Measurements from ENCODE around the gene CASP14.
"Not testable (repeated sequence)": the region's sequence is repeated elsewhere in the genome, so short reads cannot be mapped to it uniquely, and the experiment has no call there.

Gene CASP14, protein sequence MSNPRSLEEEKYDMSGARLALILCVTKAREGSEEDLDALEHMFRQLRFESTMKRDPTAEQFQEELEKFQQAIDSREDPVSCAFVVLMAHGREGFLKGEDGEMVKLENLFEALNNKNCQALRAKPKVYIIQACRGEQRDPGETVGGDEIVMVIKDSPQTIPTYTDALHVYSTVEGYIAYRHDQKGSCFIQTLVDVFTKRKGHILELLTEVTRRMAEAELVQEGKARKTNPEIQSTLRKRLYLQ

DNA sequence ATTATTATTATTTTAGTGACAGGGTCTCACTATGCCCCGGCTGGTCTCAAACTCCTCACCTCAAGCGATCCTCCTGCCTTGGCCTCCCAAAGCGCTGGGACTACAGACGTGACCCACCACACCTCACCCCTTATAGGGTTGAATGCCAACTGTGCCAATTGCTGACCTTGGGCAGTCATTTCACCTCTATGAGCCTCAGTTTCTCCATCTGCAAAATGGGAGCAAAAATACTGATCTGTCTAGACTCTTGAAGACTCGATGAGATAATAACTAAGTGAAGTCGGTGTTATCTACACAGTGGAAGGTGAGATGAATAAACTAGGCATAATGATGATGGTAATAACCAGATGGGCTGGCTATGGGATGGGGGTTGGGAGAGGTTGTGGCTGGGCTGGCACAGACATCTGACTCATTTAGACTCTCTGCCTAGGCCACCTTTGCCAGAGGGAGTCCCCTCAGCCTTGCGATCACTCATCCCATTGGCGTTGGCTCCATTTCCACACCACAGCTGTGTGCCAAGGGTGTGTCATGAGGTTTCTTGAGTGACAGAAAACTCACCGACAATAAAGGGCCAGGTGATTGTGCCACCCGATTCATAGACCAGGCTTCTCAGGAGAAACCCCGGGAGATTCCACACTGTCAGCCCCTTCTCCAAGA is at the start of gene CASP14:
Gene CASP14 (plus strand): TSS at position 596 of the 657 bp plus-strand sequence. CDS start 2,772 bp downstream, outside the sequence.
- in situ Hi-C loops (cut with MboI; ENCODE audit: low sequenced_read_pairs): no loop called here

DNA sequence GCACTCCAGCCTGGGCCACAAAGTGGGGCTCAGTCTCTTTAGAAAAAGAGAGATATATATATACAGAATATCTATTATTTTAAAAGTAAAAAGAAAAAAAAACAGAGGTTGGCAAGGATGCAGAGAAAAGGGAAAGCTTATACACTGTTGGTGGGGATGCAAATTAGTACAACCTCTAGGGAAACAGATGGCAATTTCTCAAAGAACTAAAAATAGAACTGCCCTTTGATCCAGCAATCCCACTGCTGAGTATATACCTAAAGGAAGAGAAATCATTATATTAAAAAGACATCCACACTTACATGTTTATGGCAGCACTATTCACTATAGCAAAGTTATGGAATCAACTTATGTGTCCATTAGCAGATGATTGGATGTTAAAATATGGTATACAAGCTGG is 41.0 kb upstream of the CASP14 start:
- in situ Hi-C loops (cut with MboI; ENCODE audit: low sequenced_read_pairs): no loop called here

DNA sequence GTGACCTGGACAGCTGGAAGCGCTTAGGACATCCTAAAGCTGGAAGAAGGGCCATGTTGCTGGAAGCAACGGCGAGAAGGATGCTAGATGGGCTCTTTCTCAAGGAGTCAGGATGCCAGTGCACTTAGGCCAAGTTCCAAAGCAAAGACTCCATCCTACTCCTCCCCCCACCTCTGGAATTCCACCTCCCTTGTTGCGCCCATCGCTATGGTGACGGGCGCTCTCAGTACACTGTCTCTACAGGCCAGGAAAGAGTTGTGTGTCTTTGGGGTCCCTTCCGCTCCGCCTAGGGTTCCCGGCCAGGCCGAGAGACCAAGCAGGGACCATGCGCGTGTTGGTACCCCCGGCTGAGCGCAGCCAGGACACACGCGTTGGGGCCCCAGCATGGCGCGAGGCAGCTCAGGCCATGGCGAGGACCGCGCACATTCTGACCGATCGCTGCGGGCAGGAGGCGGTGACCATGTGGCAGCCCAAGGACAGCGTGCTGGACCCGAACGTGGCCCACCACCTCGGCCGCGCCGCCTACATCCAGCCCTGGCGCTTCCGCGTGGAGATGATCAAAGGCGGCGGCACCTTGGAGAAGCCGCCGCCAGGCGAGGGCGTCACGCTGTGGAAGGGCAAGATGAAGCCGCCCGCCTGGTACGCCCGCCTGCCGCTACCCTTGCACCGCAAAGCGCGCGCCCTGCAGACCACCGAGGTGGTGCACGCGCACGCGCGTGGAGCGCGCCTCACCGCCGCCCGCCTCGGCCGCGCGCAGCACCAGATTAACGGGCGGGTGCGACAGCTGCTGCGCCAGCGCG is 38.6 kb upstream of the CASP14 start:
- in situ Hi-C loops (cut with MboI; ENCODE audit: low sequenced_read_pairs): no loop called here

DNA sequence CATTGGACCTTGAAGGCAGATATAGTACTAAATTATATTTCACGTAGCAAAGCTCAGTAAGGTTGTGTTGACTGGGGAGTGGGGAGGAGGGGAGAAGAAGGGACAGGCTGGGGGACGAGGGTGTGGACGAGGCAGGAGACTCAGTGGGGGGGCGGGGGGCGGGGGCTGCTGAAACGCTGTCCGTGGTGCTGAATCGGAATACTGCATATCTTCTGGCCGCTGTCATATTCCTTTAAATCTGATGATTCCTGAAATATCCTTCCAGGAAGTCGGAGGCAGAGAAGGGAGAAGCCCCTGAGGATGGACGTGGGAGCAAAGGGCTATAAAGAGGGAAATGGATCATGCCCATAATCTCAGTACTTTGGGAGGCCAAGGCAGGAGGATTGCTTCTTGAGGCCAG is 34.7 kb upstream of the CASP14 start:
- in situ Hi-C loops (cut with MboI; ENCODE audit: low sequenced_read_pairs): no loop called here

DNA sequence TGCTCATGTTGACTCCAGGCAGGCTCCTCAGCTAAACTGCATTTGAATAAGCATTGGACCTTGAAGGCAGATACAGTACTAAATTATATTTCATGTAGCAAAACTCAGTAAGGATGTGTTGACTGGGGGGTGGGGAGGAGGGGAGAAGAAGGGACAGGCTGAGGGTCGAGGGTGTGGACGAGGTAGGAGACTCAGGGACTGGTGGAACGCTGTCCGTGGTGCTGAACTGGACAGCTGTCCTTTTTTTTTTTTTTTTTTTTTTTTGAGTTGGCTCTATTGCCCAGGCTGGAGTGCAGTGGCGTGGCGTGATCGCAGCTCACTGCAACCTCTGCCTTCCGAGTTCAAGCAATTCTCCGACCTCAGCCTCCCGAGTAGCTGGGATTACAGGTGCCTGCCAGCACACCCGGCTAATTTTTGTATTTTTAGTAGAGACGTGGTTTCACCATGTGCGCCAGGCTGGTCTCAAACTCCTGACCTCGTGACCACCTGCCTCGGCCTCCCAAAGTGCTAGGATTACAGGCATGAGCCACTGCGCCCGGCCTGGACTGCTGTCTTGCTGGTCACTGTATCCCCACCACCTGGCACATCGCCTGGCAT is 33.2 kb upstream of the CASP14 start:
- in situ Hi-C loops (cut with MboI; ENCODE audit: low sequenced_read_pairs): no loop called here

DNA sequence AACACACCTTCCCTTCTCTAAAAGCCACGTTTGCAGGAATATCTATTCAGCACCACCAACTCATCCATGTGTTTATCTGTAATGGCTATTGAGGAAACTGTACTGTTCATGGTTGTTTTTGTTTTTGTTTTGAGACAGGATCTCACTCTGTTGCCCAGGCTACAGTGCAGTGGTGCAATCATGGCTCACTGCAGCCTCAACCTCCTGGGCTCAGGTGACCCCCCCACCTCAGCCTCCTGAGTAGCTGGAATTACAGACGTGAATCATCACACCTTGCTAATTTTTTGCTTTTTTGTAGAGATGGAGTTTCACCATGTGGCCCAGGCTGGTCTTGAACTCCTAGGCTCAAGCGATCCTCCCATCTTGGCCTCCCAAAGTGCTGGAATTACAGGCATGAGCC is 30.4 kb upstream of the CASP14 start:
- in situ Hi-C loops (cut with MboI; ENCODE audit: low sequenced_read_pairs): not testable (repeated sequence)

DNA sequence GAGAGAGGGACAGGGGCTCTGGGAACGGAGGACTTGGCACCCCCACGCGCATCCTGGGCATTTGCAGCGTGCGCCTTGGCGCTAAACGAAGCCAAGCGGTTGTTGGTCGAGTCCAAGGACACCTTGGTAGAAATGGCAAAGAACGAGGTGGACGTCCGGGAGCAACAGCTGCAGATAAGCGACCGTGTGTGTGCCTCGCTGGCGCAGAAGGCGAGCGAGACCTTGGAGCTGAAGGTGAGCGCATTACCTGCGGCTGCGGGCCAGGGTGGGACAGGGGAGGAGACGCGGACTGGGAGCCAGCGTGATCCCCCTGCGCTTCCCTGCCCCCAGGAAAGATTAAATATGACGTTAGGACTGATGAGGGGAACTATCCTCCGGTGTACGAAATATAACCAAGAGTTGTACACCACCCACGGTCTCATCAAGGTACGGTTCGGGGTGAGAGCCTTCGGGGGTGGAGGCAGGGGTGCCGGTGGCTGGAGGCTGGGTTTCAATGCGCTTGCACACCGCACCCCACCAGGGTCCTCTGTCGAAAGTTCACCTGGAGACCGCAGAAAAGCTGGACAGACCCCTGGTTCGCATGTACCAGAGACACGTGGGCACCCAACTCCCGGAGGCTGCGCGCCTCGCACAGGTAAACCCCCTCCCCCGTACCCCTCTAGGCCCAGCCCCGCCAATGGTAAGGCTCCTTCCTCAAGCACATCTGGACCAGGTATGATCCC is 27.8 kb upstream of the CASP14 start:
- in situ Hi-C loops (cut with MboI; ENCODE audit: low sequenced_read_pairs): no loop called here

DNA sequence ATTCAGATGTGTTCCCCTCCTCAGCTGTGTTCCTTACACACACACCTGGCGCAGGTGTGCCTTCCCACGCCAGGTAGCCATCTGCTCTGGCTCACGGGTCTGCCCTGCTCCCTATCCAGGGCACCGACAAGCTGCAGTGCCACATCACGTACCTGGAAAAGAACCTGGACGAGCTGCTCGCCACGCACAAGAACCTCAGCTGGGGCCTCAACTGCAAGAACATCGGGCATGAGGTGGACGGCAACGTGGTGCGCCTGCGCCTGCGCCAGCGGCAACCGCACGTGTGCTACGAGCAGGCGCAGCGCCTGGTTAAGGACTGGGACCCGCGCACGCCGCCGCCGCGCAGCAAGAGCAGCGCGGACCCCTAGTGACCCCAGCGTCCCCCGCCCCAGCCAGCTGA is 26.5 kb upstream of the CASP14 start:
- in situ Hi-C loops (cut with MboI; ENCODE audit: low sequenced_read_pairs): no loop called here

DNA sequence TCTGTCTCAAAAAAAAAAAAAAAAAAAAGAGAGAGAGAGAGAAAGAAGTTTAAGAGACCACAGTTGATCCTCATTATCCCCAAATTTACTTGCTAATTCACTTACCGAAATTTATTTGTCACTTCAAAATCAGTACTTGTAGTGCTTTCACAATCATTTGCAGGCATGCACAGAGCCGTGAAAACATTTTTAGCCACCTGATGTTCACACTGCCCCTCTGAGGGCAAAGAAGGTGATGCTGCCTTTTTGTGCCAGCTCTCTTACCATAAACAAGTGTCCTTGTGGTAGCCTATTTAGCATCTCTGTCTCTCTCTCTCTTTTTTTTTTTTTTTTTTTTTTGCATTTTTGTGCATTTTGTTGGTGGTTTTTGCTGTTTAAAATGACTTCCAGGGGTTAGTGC is 24.1 kb upstream of the CASP14 start:
- in situ Hi-C loops (cut with MboI; ENCODE audit: low sequenced_read_pairs): no loop called here

DNA sequence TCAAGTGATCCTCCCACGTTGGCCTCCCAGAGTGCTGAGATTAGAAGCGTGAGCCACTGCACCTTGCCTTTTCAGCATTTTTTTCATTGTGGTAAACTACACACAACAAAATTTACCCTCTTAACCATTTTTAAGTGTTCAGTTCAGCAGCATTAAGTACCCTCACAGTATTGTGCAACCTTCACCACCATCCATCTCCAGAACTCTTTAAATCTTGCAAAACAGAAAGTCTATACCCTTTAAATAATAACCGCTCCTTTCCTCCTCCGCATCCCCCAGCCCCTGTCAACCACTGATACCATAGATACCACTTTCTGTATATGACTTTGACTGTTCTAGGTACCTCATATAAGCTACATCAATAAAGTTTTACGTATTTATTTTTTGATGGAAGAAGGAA is 20.8 kb upstream of the CASP14 start:
- in situ Hi-C loops (cut with MboI; ENCODE audit: low sequenced_read_pairs): no loop called here

DNA sequence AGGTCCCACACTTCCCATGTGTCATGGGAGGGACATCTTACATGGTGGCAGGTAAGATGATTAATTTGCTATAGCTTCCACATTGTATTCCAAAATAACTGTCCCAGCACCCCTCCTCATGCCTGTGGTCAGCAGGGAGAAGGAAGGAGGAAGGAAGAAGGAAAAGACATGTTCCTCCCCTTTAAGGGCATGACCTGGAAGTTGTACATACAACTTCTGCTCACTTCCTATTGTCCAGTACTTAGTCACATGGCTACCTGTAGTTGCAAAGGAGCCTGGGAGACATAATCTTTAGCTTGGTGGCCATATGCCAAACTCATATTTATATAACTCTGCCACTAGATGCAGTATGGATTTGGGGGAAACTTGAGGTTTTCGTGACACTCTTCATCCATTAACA is 17.6 kb upstream of the CASP14 start:
- in situ Hi-C loops (cut with MboI; ENCODE audit: low sequenced_read_pairs): no loop called here

DNA sequence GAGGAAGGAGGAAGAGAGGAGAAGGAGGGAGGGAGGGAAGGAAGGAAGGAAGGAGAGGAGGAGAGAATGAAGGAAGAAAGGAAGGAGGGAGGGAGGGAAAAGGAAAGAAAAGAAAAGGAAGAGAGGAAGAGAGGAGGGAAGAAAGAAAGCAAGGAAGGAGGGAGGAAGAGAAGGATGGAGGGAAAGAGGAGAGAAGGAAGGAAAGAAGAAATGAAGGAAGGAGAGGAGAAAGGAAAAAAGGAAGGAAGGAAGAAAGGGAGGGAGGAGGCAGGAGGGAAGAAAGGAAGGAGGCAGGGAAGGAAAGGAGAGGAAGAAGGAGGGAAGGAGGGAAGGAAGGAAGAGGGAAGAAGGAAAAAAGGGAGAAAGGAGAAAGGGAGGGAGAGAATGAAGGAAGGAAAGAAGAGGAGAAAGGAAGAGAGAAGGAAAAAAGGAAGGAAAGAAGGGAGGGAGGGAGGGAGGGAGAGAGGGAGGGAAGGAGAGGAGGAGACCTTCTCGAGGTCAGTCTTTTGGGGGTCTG is 13.4 kb upstream of the CASP14 start:
- in situ Hi-C loops (cut with MboI; ENCODE audit: low sequenced_read_pairs): no loop called here

DNA sequence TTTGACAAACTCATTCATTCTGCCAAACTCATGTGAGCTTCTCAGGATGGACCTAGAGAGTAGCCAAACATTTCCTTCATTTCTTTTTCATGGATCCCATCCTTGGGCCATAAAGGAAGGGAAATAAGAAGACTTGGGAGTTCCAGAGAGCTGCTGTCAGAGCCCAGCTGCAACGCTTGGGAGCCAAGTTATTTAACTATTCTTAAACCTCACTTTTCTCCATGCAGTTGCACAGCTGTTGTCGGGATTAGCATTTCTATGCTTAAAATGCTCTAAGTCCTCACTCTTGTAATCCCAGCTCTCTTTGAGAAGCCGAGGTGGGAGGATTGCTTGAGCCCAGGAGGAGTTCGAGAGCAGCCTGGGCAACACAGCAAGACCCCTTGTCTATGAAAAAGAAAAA is 11.7 kb upstream of the CASP14 start:
- in situ Hi-C loops (cut with MboI; ENCODE audit: low sequenced_read_pairs): no loop called here

DNA sequence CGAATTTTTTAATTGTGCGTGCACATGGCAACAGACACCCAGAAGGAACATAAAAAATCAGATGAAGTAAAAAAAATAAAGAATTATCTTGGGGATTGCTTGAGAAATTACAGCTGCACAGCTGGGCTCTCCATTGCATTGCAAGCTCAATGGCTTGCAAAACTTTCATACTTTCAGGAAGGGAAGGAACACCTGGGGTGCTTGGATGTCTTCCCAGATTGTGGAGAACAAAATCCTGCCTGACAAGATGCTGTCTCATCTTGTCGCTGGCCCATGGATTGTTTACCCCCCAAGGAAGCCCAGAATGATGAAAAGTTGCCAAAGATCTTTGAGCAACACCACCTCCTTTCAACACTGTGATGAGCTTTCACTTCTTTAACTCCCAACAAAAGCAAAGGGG is 11.0 kb upstream of the CASP14 start:
- in situ Hi-C loops (cut with MboI; ENCODE audit: low sequenced_read_pairs): no loop called here

DNA sequence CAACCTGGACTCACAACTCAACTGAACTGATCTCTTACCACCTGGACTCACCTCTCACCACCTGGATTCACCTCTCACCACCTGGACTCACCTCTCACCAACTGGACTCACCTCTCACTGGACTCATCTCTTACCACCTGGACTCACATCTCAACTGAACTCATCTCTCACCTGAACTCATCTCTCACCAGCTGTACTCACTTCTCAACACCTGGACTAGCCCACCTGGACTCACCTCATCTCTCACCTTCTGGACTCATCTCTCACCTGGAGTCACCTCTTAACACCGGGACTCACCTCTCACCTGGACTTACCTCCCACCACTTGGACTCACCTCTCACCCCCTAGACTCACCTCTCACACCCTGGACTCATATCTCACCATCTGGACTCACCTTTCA is 7.3 kb upstream of the CASP14 start:
- in situ Hi-C loops (cut with MboI; ENCODE audit: low sequenced_read_pairs): no loop called here

DNA sequence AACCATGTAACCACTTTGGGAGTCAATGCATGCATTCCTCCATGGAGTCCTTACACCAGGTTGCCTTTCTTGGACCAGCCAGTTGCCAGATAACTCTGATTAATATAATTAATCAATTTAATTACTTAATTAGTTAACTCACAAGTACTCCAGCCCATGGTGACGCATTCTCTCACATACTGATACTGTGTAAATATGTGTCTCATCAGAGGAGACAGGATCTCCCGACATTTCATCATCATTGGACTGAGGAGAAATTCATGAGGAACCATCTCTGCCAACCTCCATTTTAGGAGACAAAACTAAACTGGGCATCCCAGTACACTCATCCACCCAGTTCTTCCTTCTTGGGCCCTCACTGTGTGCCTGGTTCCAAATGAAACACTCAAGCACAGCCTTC is 6.5 kb upstream of the CASP14 start:
- in situ Hi-C loops (cut with MboI; ENCODE audit: low sequenced_read_pairs): no loop called here

DNA sequence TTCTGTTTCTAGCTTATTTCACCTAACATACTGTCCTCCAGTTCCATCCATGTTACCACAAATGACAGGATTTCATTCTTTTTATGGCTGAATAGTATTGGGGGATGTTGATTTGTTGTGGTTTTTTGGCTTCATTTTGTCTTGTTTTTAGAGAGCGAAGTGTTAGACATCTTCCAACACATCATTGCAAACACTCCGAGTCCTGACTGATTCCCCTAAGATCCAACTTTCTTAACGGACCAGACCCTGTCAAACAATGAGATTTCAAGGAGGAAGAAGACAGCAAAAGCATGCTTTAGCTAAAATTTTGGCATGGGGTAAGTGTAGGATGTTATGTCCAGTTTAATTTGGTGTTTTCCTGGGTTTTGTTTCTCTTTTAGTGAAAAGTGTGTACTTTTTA is 3.8 kb upstream of the CASP14 start:
- in situ Hi-C loops (cut with MboI; ENCODE audit: low sequenced_read_pairs): no loop called here

DNA sequence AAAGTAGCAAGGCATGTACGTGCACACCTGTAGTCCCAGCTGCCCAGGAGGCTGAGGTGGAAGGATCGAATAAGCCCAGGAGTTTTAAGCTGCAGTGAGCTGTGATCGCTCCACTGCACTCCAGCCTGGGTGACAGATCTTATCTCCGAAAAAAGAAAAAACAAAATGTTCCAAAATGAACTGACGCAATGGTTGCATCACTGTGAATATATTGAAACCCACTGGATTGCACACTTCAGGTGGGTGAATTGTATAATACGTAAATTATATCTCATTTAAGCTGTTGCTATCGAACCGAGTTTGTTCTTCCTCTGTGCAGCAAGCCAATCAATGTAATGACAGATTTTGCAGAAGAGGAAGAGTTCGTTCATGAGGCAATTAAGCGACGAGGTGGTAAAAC is 1.6 kb upstream of the CASP14 start:
- in situ Hi-C loops (cut with MboI; ENCODE audit: low sequenced_read_pairs): no loop called here

DNA sequence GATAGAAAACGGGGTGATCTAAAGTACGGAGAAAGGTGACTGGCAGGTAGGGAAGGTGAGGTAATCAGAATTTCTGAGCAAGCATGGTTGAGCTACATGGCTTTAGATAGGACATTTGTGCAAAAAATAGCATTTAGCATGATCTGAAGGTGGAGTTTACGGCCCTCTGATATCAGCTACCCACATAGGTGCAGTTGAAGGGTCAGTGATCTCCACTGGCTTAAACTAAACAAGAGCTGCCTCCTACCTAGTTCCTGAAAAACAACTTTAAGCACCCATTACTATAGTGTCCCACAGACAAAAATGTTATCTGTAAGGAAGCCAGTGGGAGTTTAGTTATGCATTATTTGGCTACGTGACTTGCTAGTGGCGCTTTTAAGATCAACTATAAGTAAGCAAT is 1.2 kb upstream of the CASP14 start:
- in situ Hi-C loops (cut with MboI; ENCODE audit: low sequenced_read_pairs): no loop called here

DNA sequence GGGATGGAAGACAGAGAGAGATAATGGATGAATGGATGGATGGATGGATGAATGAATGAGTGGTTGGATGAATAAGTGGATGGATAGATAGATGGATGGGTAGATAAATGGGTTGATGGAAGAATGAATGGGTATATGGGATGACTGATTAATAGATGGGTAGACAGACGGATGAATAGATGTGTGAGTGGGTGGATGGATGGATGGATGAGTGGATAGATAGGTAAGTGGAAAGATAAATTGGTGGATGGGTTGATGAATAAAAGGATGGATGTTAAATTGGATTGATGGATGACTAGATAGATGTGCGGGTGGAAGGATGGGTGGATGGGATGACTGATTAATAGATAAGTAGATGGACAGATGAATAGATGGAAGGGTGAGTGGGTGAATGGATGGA is 1.4 kb downstream of the CASP14 start:
- in situ Hi-C loops (cut with MboI; ENCODE audit: low sequenced_read_pairs): no loop called here

DNA sequence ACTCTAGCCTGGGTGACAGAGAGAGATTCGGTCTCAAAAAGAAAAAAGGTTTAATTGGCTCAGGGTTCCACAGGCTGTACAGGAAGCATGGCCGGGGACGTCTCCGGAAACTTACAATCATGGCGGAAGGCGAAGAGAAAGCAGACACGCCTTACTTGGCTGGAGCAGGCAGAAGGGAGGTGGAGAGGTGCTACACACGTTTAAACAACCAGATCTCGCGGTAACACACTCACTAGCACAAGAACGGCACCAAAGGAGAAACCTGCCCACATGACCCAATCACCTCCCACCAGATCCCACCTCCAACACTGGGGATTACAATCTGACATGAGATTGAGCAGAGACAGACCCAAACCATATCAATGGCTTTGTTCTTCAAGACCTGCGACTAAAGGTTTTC is 12.8 kb downstream of the CASP14 start:
- in situ Hi-C loops (cut with MboI; ENCODE audit: low sequenced_read_pairs): no loop called here
